Body of pancreas (tissue), 4 donors: Measurements from ENCODE around the gene CCDC57. TPM values are rescaled to one million over a fixed set of nuclear protein-coding genes. Genes with fewer than 3 reads are reported as not detected.

Experiments used
- ATAC-seq: fragments of 150-250 bp; one replicate; pipeline ENCODE4 v1.9.1; 2016
- DNase-seq, 4 donors: peaks; one replicate each; pipeline ENCODE4 v3.0.0-alpha.2; 2019
- H3K27ac ChIP-seq, 4 donors: fragments of 200-600 bp; sonication (generic); 1 replicate in 3 of 4; 2 replicates in 1 of 4; pipeline versions ENCODE4 v1.5.1 to v1.6.1; 2016 to 2019; ENCODE audit warnings: mild to moderate bottlenecking in 1 of 4, mixed read lengths in 1 of 4, moderate library complexity in 1 of 4
- H3K27me3 ChIP-seq, 2 donors: fragments of 200-600 bp; sonication (generic); one replicate each; pipeline ENCODE4 v1.6.0; 2016; ENCODE audit warnings: mild to moderate bottlenecking in 1 of 2
- H3K36me3 ChIP-seq, 2 donors: fragments of 200-600 bp; sonication (generic); replicated peaks in 1 of 2; 2 replicates each; pipeline ENCODE4 v1.5.1; 2016; ENCODE audit warnings: low read depth in 2 of 2; ENCODE audit not compliant: insufficient read depth in 1 of 2
- H3K4me1 ChIP-seq: fragments of 200-600 bp; sonication (generic); one replicate; pipeline ENCODE4 v1.6.0; 2016
- H3K4me3 ChIP-seq, 2 donors: fragments of 200-600 bp; sonication (generic); 1 replicate in 1 of 2; 2 replicates in 1 of 2; pipeline ENCODE4 v1.5.1; 2016 to 2019
- H3K9me3 ChIP-seq, 3 donors: fragments of 200-600 bp; sonication (generic); 1 replicate in 2 of 3; 2 replicates in 1 of 3; pipeline ENCODE4 v1.5.1; 2016
- CTCF ChIP-seq, 7 experiments: fragments of 450-650 bp in 4 of 7; fragments of 200-600 bp in 3 of 7; sonication (generic) in 3 of 7; IDR thresholded peaks; one replicate each; pipeline ENCODE4 v1.5.1; 2016 to 2019; ENCODE audit warnings: antibody characterized with exemption in 7 of 7
- POLR2A ChIP-seq, 3 donors: fragments of 450-650 bp; IDR thresholded peaks; one replicate each; pipeline ENCODE4 v1.6.1; 2016; ENCODE audit warnings: antibody characterized with exemption in 3 of 3, mild to moderate bottlenecking in 2 of 3
- WGBS, 2 donors: methylation state at CpG; one replicate each; pipeline ENCODE4 v1.1.5; 2017; 5-methylcytosine and 5-hydroxymethylcytosine counted together
- intact Hi-C: fragments of 100-400 bp; cut with DNase I; formaldehyde crosslinking; loops from one replicate; pipeline ENCODE4 v1.15.1; 2023
- total RNA-seq, 2 donors: library from RNA; depleted of rRNA; stranded (reverse); fragments of >200 nt; gene quantifications; one replicate each; pipeline ENCODE4 v1.1.0, GENCODE V29; 2016

The CCDC57 gene
- total RNA-seq, 2 donors from 2014 or later: 24.1 to 60.3 TPM

GRCh38 chr17:82103553-82104451 lies 108.8 kb downstream of the CCDC57 start:
- intact Hi-C loops: no loop called here
- no peaks in the 10 kb centered on the region for H3K36me3 ChIP-seq
- WGBS, 2 donors: 26 to 40% methylated on average over 19 to 24 of the region's 24 CpGs
- H3K27ac ChIP-seq: peak overlapping the region; percentile 18 to 77 (median 72)
- TF ChIP-seq CTCF (IDR thresholded peaks at IDR 0.05) (no peak), POLR2A (IDR thresholded peaks at IDR 0.05) (peak in 2 of 3 donors; percentile 20 to 34)
- no peak overlapping the region for H3K4me3 ChIP-seq
- peak; percentile 51 for ATAC-seq
- peak; percentile 62 to 83 (median 78) for DNase-seq
- H3K4me1 ChIP-seq: peaks cover 77% of the 10 kb centered on the region
- no peaks in the 10 kb centered on the region for H3K9me3 ChIP-seq
- H3K27me3 ChIP-seq: no peaks in the 10 kb centered on the region

- no peak for ATAC-seq
- 48 to 57% methylated on average over 12 to 18 of the region's 18 CpGs for WGBS, 2 donors
- H3K4me1 ChIP-seq: peaks cover 83% of the 10 kb centered on the region
Measured at GRCh38 chr17:82101767-82102679, 110.6 kb downstream of the CCDC57 start.

GRCh38 chr17:82101301-82101715 lies 111.3 kb downstream of the CCDC57 start:
- 40 to 60% methylated on average over 1 to 9 of the region's 10 CpGs for whole genome bisulfite sequencing, 2 donors
- H3K27ac ChIP-seq: peak overlapping the region in 3 of 4 donors; percentile 54 to 77 (median 68)
- H3K4me1 ChIP-seq: peaks cover 83% of the 10 kb centered on the region
- DNase-seq (no peak), ATAC-seq (no peak)
- H3K9me3 ChIP-seq: no peaks in the 10 kb centered on the region
- intact Hi-C loops: no loop called here
- no peak overlapping the region for H3K4me3 ChIP-seq
- TF ChIP-seq CTCF (IDR thresholded peaks at IDR 0.05): no peak
- TF ChIP-seq POLR2A (IDR thresholded peaks at IDR 0.05): no peak
- H3K36me3 ChIP-seq: no peaks in the 10 kb centered on the region
- H3K27me3 ChIP-seq: no peaks in the 10 kb centered on the region

More at GRCh38 chr17:82101767-82102679, 110.6 kb downstream of the CCDC57 start:
- peak in 3 of 4 donors; percentile 40 to 66 (median 47) for DNase-seq
- intact Hi-C loops: no loop called here
- Histone ChIP-seq H3K9me3 (no peaks in the 10 kb centered on the region), H3K27ac (peak overlapping the region in 3 of 4 donors; percentile 54 to 77 (median 68)), H3K4me3 (no peak overlapping the region), H3K36me3 (no peaks in the 10 kb centered on the region), H3K27me3 (no peaks in the 10 kb centered on the region)
- no peak for TF ChIP-seq POLR2A (IDR thresholded peaks at IDR 0.05)
- no peak for TF ChIP-seq CTCF (IDR thresholded peaks at IDR 0.05)

- peak overlapping the region in 3 of 4 donors; percentile 54 to 97 (median 77) for H3K27ac ChIP-seq
- H3K4me3 ChIP-seq: no peak overlapping the region
- 87 to 89% methylated on average over 14 to 34 of the region's 35 CpGs for WGBS, 2 donors
- H3K36me3 ChIP-seq: no peaks in the 10 kb centered on the region
- H3K9me3 ChIP-seq: no peaks in the 10 kb centered on the region
- no peaks in the 10 kb centered on the region for H3K27me3 ChIP-seq
- ATAC-seq: no peak
- peaks cover 78% of the 10 kb centered on the region for H3K4me1 ChIP-seq
- TF ChIP-seq POLR2A (IDR thresholded peaks at IDR 0.05) (no peak), CTCF (IDR thresholded peaks at IDR 0.05) (no peak)
- intact Hi-C loops: no loop called here
- DNase-seq: no peak
Measured at GRCh38 chr17:82100502-82101298, 111.9 kb downstream of the CCDC57 start.
